Measurements from ENCODE around the gene BIN2.

The BIN2 gene

DNA sequence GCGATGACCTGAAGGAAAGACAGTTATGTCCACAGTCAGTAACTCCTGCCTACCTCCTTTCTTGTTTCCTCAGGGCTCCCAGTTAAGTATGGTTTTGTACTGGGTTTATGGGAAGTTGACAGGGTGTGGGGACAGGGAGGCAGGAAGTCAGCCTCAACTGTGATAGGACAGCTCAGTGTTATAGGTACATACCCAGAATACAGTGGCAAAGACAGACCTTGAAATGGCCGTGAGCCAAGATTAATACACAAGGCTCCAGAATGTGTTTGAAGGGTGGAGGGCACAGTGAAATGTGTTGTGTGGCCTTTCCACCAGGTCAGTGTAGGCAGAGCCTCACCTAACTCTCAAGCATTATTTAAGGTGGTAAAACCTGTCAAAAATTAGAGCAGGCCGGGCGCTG is 4.6 kb upstream of the BIN2 start:
- Histone ChIP-seq H3K4me1 (ENCODE audit: low read length) (peaks cover 53% of the 10 kb centered on the region), H3K4me2 (ENCODE audit: low read depth, low read length) (no peak overlapping the region), H3K9me2 (replicated peaks; ENCODE audit: insufficient read depth, low read length) (no peaks in the 10 kb centered on the region), H4K20me1 (ENCODE audit: insufficient read depth, low read length) (no peaks in the 10 kb centered on the region), H3K79me2 (ENCODE audit: low read length) (peaks cover 10% of the 10 kb centered on the region), H2AFZ (ENCODE audit: low read length) (no peak overlapping the region), H3K4me3 (ENCODE audit: low read length) (no peak overlapping the region), H3K9me3 (replicated peaks; ENCODE audit: insufficient read depth, low read length) (no peaks in the 10 kb centered on the region), H3K27ac (ENCODE audit: low read length) (no peak overlapping the region), H3F3A (ENCODE audit: insufficient read depth, low read length) (peaks cover 40% of the 10 kb centered on the region), H3K27me3 (replicated peaks; ENCODE audit: insufficient read depth, low read length) (no peaks in the 10 kb centered on the region), H3K9ac (ENCODE audit: low read length) (no peak overlapping the region), H3K36me3 (replicated peaks; ENCODE audit: insufficient read depth, low read length) (no peaks in the 10 kb centered on the region)
- no peak for DNase-seq
- no peak for TF ChIP-seq EZH2phosphoT487 (IDR thresholded peaks at IDR 0.05; ENCODE audit: low read length)
- no peak for TF ChIP-seq EZH2 (optimal IDR thresholded peaks at IDR 0.05; ENCODE audit: low read depth, low read length)
- TF ChIP-seq, protein P1, sequence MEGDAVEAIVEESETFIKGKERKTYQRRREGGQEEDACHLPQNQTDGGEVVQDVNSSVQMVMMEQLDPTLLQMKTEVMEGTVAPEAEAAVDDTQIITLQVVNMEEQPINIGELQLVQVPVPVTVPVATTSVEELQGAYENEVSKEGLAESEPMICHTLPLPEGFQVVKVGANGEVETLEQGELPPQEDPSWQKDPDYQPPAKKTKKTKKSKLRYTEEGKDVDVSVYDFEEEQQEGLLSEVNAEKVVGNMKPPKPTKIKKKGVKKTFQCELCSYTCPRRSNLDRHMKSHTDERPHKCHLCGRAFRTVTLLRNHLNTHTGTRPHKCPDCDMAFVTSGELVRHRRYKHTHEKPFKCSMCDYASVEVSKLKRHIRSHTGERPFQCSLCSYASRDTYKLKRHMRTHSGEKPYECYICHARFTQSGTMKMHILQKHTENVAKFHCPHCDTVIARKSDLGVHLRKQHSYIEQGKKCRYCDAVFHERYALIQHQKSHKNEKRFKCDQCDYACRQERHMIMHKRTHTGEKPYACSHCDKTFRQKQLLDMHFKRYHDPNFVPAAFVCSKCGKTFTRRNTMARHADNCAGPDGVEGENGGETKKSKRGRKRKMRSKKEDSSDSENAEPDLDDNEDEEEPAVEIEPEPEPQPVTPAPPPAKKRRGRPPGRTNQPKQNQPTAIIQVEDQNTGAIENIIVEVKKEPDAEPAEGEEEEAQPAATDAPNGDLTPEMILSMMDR (IDR thresholded peaks at IDR 0.05; ENCODE audit: low read length), result no peak

DNA sequence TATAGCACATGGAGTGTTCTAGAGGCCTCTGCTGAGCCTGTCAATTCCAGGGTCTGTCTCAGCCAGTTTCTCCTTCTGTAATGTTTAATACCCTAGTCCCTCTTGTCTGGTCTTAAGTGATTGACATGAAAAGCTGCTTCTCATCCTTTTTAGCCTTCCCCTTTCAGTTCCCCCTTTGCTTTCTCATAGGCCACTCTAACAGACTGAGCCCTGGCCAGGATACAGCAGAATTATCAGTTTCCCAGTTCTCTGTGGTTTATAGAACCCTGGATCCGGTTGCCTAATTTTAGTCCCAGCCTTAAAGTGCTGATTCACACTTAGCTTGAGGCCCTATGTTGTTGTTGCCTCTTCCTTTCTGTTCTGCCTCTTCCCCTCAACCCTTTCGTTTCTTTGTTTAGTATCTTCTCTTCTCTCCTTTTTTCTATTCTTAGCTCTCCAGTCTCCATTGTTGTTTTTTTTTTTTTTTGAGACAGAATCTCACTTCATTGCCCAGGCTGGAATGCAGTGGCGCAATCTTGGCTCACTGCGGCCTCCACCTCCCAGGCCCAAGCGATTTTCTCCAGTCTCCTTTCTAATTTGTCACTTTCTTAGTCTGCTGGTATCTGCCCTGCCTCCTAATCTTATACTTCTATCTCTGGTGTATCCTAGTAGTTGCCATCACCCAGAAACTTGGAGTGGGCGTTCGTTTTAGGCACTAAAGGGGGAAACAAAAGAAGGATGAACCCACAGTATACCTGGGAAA is 2.9 kb upstream of the BIN2 start:
- Histone ChIP-seq H3K4me3 (ENCODE audit: low read length) (peak overlapping the region; percentile 22), H3K27ac (ENCODE audit: low read length) (peak overlapping the region; percentile 95)

DNA sequence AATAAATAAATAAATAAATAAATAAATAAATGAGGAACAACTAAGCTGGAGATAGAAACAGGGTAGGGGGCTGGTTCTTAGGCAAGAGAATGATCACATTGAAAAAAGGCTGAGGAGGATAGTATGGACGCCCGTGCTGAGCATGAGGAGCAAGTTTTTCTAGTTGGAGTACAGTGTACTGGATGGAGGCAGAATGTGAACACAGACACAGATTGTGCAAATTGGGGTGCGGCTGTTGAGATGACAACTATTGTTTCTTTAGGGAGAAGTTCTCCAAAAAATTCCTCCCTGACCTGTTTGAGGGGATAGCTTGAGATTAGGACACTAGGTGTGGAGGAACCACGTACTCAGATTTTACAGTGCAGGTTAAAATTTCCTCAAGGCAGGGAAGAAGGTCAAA is 979 bp upstream of the BIN2 start:
- Histone ChIP-seq H3K4me2 (ENCODE audit: low read depth, low read length) (no peak overlapping the region), H3K79me2 (ENCODE audit: low read length) (peaks cover 36% of the 10 kb centered on the region), H3K9me2 (replicated peaks; ENCODE audit: insufficient read depth, low read length) (no peaks in the 10 kb centered on the region), H3F3A (ENCODE audit: insufficient read depth, low read length) (peaks cover 76% of the 10 kb centered on the region), H4K20me1 (ENCODE audit: insufficient read depth, low read length) (no peaks in the 10 kb centered on the region), H3K9me3 (replicated peaks; ENCODE audit: insufficient read depth, low read length) (no peaks in the 10 kb centered on the region), H3K4me1 (ENCODE audit: low read length) (peaks cover 67% of the 10 kb centered on the region), H3K4me3 (ENCODE audit: low read length) (no peak overlapping the region), H3K9ac (ENCODE audit: low read length) (no peak overlapping the region), H3K27ac (ENCODE audit: low read length) (peak overlapping the region; percentile 95; the same call in 1 of the 2 replicates), H3K36me3 (replicated peaks; ENCODE audit: insufficient read depth, low read length) (no peaks in the 10 kb centered on the region), H3K27me3 (replicated peaks; ENCODE audit: insufficient read depth, low read length) (no peaks in the 10 kb centered on the region), H2AFZ (ENCODE audit: low read length) (no peak overlapping the region)
- no peak for TF ChIP-seq EZH2 (optimal IDR thresholded peaks at IDR 0.05; ENCODE audit: low read depth, low read length)
- no peak for TF ChIP-seq EZH2phosphoT487 (IDR thresholded peaks at IDR 0.05; ENCODE audit: low read length)
- TF ChIP-seq, protein P1 (IDR thresholded peaks at IDR 0.05; ENCODE audit: low read length), result no peak
- no peak for DNase-seq

More for the DNA sequence above, 2.9 kb upstream of the BIN2 start:
- H3K9ac ChIP-seq (ENCODE audit: low read length), result peak overlapping the region; percentile 66
- H3K27me3 ChIP-seq (replicated peaks; ENCODE audit: insufficient read depth, low read length), result no peaks in the 10 kb centered on the region
- peaks cover 57% of the 10 kb centered on the region for H3F3A ChIP-seq (ENCODE audit: insufficient read depth, low read length)
- H3K4me2 ChIP-seq (ENCODE audit: low read depth, low read length), result peak overlapping the region; percentile 73
- peaks cover 27% of the 10 kb centered on the region for H3K79me2 ChIP-seq (ENCODE audit: low read length)
- peak; percentile 81 for DNase-seq
- H4K20me1 ChIP-seq (ENCODE audit: insufficient read depth, low read length), result no peaks in the 10 kb centered on the region
- H3K9me3 ChIP-seq (replicated peaks; ENCODE audit: insufficient read depth, low read length), result no peaks in the 10 kb centered on the region
- H3K36me3 ChIP-seq (replicated peaks; ENCODE audit: insufficient read depth, low read length), result no peaks in the 10 kb centered on the region
- peaks cover 56% of the 10 kb centered on the region for H3K4me1 ChIP-seq (ENCODE audit: low read length)
- TF ChIP-seq EZH2 (optimal IDR thresholded peaks at IDR 0.05; ENCODE audit: low read depth, low read length) (no peak), EZH2phosphoT487 (IDR thresholded peaks at IDR 0.05; ENCODE audit: low read length) (no peak)
- TF ChIP-seq, protein P1 (IDR thresholded peaks at IDR 0.05; ENCODE audit: low read length), result no peak
- no peaks in the 10 kb centered on the region for H3K9me2 ChIP-seq (replicated peaks; ENCODE audit: insufficient read depth, low read length)
- peak overlapping the region; percentile 42 for H2AFZ ChIP-seq (ENCODE audit: low read length)

Data from MM.1S (cell line).